GM18520 (cell line): ENCODE results near the gene OBSL1.

Experiments
- ATAC-seq: cut with Tn5 transposase; IDR thresholded peaks from one replicate; pipeline ENCODE4 v1.9.1; 2021; ENCODE audit not compliant: unreplicated experiment

OBSL1 gene

DNA sequence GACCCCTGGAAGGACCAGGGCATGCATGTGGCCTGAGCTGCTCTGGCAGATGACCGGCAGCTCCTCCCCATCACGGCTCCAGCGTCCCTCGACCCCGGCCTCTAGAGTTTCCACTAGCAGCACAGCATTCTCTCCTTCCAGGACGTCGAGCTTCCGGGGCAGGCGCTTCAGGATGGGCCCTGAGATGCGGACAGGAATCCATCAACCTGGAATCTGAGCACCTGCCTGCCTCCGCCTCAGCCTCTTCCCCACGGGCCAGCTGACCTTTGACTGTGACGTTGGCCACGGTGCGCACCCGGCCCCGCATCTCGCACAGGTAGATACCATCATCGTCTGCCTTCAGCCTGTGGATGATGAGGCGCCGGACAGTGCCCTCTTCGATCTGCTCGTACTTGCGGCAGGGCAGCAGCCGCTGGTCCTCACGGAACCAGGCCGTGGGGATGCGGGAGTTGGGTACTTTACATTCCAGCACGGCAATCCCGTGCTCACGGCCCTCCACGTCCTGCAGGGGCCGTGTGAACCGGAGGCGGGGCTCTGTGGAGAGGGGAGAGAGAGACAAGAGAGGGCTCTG, 3.5 kb downstream of the OBSL1 start:
- ATAC-seq, result no peak

DNA sequence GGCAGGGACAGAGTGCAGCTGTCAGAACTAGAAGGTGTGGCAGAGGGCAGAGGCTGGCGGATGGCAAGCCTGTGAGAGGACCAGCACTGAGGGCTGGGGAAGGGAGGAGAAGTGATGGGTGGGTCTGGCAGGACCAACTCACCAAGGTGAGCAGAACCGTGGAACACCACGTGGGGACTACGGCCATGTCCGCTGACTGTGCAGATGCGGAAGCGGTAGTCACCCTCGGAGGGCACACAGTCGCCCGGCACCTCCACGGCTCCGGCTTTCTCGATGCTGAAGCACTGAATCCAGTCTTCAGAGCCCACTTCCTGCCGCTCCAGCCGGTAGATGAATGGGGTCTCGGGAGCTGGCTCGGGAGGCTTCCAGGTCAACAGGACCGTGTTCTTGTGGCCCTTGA, 4.2 kb downstream of the OBSL1 start:
- ATAC-seq, result no peak

DNA sequence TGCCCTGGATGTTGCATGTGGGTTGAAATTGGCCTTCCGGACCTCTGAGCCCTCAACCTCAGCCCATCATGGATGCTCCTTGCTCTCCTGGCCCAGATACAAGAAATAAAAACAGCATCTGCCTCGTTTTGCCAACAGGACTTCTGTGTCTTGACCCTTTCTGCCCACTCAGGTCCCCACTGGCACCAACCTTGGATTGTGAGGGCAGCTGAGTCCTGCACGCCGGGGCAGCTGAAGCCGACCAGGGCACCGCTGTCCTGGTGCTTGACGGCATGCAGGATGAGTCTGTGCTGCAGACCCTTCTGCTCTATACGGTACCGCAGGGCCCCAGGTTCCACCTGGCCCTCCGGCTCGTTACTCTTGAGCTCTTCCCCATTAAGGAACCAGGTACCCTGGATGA, 4.7 kb downstream of the OBSL1 start:
- no peak for ATAC-seq

GRCh38 chr2:219565130-219566080, 5.9 kb downstream of the OBSL1 start:
- no peak for ATAC-seq

- no peak for ATAC-seq
Measured at GRCh38 chr2:219563271-219563928, 7.9 kb downstream of the OBSL1 start.

DNA sequence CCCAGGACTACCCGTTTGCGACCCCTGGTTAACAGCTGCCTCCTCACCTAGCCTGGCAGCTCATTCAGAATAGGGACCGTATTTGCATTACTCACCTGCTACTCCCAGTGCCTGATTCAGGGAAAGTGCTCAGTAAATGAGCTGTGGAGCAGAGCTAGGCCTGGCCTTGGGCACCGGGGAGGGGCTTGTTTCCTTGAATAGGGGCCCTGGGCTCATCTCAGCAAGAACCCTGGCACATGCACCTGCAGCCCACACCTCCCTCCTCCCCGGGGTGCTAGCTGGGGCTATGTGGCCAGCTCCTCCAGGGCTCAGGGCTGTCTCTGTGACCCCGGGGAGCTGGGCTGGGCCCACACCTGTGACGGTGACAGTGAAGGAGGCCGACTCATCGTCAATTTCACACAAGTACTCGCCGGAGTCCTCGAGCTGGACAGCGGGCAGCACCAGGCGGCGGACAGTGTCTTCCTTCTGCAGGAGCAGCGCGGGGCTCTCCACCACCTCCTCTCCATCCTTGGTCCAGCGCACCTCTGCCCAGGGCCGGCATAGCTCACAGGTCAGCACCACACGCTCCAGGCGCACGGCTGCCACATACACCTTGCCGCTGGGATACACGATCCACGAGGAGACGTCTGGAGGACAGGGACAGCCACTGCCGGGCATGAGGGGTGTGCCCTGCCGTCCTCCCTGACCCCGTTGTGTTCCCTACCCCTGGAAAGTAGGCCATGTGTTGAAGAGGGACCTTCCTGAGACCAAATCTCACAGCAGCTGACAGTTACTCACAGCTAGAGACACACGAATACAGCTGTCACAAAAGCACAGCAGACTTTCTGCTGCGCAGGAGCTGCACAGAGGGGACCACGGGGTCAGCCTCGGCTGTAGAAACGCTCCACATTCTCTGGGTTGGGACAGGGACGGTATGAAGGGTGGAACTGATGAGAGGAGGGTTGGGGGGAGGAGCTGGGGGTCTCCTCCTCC, 9.0 kb downstream of the OBSL1 start:
- no peak for ATAC-seq

DNA sequence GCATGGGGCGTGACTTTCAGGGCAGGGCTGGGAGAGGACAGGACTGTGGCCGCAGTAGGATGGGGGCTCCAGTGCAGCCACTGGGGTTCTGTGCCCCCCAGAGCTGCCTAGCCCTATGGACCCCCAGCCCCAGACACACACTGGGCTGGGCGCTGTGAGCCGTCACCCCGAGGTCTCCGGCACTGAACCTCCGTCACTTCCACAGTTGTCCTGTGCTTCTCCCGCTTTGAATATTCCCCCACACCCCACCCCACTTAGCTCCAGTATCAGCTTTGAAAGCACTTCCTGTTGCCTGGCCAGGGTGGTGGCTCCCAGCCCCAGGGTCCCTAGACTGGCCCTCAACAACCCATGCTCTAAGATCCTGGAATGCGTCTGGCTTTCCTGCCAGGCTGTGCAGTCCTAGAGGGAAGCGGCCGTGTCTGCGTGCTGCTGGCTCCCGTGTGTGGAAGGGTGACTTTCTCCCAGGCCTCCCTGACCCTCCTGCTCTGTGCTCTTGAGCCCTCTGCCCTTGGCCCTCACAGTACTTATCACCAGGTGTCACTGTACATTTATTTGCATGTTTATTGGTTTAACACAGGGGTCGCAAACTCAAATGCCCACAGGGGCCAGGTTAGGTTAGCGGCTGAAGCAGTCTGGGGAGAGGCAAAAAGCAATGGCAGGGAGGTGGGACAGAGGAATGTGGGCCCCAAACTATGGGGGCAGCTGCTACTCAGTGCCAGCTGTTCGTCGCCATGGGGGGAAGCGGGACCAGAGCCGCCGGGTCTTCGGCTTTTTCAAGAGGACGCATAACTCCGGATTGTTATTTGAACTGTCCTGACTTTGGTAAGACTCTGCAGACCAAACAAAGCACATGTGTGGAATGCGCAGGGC, 9.9 kb downstream of the OBSL1 start:
- ATAC-seq, result no peak

GRCh38 chr2:219560893-219561178, 10.5 kb downstream of the OBSL1 start:
- ATAC-seq, result no peak

GRCh38 chr2:219560037-219560892, 11.1 kb downstream of the OBSL1 start:
- ATAC-seq, result no peak

- ATAC-seq, result no peak
Measured at GRCh38 chr2:219559156-219559915, 12.0 kb downstream of the OBSL1 start.

DNA sequence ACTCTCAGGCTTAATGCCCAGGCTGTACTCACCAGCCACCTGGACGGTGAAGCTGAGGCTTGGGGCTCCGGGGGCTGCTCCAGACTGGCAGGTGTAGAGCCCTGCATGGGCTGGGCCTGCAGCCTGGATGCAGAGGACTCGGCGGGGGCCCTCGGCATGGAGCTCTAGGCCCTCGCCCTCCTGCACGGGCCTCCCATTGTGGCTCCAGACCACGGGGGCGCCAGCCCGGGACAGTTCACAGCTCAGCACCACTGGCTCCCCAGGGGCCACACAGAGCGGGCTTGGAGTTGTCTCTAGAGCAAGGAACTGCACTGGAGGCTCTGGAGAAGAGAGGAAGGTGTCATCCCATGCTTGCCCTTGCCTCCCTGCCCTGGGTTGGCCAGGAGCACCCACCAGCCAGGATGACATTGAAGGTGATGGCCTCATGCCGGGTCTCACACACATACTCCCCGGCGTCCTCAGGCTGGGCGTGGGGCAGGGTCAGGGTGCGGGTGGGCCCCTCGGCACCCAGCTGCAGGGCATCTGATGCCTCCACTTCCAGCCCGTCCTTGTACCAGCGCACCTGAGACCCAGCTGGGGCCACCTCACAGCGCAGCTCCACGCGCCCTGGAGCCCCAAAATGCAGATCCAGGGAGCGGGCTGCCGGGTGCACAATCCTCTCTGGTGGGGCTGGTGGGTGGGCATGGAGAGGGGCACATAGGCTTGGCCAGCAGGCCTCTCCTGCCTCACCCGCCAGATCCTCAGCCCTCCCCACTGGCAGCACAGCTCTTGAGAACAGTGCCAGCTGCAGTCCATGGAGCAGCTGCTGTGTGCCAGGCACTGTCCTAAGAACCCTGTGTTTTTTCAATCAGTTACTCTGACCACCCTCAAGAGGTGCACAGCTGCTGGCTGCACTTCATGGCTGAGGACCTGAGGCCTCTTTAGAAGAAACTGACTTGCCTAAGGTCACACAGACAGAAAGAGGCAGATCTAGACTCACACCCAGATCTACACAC, 13.3 kb downstream of the OBSL1 start:
- ATAC-seq, result no peak

GRCh38 chr2:219557320-219557719, 14.0 kb downstream of the OBSL1 start:
- no peak for ATAC-seq

DNA sequence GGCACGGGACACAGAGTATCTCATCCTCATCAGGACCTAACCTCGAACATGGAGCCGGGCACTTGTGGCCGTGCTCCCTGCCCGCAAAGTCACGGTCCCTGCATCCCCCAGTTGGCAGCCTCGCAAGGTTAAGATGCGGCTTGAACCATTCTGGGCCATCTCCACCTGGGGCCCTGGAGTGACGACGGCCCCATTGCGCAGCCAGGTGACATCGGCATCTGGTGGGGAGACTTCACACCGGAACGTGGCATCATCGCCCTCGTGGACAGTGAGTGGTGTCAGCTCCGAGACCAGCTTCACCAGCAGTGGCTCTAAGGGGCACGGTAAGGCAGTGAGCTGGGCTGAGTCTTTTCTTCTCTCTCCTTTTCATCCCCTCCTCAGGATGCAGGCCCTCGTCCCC, 14.9 kb downstream of the OBSL1 start:
- no peak for ATAC-seq

DNA sequence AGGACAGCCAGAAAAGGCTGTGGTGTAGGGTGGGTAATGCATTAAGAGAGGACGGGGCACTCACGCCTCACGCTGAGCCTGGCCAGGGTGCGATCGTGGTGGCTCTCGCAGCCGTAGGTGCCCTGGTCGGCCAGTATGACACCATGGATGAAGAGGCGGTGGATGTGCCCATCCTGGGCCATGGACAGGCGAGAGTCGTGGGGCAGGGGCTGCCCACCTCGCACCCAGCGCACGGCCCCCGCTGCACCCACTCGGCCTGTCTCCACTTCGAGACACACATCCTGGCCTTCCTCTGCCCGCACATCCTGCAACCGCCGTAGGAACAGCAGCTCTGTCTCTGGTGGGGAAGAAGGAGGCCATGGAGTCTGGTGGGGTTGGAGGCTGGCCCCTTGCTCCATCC, 15.4 kb downstream of the OBSL1 start:
- no peak for ATAC-seq

DNA sequence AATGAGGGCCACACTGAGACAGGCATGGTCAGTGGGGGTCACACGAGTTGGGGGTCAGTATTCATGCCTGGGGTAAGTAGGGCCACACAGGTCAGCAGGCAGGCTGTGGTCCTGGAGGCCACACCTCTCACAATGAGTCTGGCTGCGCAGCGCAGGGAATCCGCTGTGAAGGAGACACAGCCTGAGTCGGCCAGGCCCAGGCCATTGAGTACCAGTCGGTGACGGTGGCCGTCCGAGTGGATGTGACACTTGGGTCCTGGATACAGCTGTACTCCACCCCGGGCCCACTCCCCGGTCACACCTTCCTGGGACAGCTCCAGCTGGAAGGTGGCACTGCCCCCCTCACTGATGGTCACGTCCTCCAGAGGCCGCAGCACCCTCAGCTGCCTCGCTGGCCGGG, 17.0 kb downstream of the OBSL1 start:
- ATAC-seq, result no peak

DNA sequence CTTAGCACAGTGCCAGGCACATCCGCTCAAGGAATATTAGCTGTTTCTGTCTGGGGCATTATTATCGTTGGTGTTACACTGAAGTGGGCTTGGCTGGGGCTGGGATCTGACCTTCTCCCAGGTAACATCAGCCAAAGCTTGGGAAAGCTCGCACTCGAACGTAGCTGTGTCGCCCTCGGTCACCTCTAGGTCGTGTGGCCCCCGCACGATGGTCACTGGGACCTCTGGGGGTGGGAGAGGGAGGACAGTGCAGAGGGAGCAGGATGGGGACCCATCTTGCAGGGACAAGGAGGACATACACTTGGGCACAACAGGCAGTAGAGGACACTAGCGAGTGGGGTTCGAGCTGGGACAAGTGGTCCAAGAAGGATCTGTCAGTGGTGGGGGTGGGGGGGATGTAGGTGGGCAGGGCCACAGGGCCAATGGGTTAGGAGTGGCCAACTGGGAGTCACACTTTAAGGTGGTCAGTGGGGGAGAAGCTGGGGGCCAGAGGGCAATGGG, 17.8 kb downstream of the OBSL1 start:
- ATAC-seq, result no peak

DNA sequence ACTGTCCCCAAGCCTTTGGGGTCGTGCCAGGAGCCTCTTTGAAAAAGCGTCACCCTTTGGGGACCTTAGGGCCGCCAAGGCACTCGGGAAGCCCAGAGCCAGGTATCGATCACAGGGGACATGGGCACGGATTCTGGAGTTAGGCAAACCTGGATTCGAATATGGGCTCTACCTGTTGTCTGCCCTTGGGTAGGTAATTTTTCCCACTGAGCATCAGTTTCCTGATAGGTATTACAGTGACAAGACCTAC, 18.2 kb downstream of the OBSL1 start:
- no peak for ATAC-seq
